Stimulated activated CD4-positive, alpha-beta T cell treated with anti-CD3 and anti-CD28 coated beads, Interleukin-2, amount 100 ng/mL, for 4 hours (primary cell): ENCODE results near the gene CCDC91.
"Not testable (repeated sequence)": the region's sequence is repeated elsewhere in the genome, so short reads cannot be mapped to it uniquely, and the experiment has no call there.

Experiments
- DNase-seq: peaks from one replicate; pipeline ENCODE4 v3.0.0-alpha.2; 2020; ENCODE audit warnings: low read depth

CCDC91 gene

DNA sequence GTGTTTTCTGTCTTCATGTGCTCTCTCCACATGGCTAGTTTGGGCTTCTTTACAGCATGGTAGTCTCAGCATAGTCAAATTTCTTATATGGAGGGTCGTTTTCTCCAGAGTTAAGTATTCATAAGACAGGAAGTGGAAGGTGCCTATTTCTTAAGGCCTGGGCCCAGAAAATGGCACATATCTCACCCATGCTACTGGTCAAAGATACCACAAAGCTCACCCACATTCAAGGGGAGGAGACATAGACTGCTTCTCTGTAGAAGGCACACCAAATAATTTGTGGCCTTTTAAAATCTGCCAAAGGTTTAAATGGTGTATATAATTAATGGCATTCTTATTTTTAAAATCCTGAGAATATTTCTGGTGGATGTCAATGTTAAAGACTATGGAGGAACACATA is 44.8 kb downstream of the CCDC91 start:
- DNase-seq = no peak

DNA sequence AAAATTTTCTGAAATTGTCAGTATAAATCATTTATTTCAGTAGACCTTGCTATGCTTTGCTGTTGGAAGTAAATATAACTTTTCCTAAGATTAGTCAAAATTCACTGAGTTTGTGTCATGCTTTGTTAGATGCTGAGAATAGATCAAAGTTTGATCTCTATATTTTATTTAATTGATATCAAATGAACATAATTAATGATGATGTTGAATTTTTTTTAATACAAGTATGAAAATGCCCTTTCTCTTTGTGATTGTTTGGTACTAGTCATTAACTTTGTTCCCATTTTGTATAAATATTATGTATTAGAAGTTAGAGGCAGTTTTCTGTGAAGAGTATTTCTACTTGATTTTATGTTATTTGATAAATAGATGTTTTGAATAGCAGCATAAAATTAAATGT is 45.7 kb downstream of the CCDC91 start:
- no peak for DNase-seq

DNA sequence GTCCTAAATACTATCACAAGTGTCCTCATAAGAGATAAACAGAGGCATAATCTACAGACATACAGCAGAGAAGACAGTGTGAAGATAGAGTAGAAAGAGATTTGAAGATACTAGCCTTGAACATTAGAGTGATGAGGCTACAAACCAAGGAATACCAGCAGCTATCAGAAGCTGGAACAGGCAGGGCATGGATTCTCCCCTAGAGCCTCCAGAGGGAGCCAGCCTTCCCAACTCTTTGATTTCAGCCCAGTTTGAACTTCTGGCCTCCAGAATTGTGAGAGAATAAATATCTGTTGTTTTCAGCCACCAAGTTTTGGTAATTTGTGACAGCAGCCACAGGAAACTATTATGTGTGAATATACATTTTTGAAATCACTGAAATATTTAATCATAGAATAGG is 47.2 kb downstream of the CCDC91 start:
- DNase-seq = no peak

DNA sequence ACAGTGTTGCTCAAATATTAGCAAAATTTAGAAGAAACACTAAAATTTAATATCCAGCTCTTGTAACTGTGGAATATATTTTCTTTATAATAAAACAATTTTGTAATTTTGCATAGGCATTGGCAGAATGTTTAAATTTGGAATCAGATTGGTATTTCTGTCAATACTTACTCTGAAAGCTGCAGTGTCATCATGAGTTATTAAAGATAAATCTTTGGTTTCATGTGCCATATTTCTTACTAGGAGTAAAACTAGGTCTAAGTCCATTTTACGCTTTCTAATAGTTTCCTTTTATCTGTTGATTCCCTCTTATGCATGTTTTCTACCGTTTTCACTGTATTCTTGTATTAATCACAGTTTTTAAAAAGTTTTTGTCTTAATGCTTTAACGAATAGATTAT is 49.7 kb downstream of the CCDC91 start:
- no peak for DNase-seq

DNA sequence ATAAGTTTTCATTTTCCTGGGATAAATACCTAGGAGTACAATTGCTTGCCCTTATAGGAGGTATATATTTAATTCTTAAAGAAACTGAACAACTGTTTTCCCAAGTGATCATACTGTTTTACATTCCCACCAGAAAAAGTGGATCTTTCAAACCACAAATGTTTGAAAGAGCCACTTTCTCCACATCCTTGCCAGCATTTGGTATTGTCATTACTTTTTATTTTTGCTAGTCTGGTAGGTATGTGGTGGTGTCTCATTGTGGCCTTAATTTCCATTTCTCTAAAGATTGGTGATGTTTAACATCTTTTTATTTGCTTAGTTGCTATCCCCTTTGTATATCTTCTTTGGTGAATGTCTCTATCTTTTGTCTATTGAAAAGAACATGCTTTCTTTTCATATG is 50.6 kb downstream of the CCDC91 start:
- DNase-seq = no peak

DNA sequence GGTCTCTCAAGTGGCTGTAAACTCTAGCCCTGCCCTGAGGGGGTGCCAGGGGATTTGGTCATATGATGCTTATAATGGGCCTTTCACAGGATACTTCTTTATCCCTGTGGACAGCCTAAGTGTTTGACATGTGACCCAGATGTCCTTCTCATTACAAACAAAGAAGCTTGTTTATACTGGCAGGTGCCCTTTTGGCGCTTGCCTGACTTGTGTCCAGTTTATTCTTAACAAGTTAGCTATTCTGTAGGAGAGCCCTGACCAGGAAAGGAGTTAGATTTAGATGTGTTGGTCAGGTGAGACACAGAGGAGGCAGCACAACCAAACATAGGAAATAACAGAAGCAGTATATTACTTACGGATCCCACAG is 51.9 kb downstream of the CCDC91 start:
- no peak for DNase-seq

DNA sequence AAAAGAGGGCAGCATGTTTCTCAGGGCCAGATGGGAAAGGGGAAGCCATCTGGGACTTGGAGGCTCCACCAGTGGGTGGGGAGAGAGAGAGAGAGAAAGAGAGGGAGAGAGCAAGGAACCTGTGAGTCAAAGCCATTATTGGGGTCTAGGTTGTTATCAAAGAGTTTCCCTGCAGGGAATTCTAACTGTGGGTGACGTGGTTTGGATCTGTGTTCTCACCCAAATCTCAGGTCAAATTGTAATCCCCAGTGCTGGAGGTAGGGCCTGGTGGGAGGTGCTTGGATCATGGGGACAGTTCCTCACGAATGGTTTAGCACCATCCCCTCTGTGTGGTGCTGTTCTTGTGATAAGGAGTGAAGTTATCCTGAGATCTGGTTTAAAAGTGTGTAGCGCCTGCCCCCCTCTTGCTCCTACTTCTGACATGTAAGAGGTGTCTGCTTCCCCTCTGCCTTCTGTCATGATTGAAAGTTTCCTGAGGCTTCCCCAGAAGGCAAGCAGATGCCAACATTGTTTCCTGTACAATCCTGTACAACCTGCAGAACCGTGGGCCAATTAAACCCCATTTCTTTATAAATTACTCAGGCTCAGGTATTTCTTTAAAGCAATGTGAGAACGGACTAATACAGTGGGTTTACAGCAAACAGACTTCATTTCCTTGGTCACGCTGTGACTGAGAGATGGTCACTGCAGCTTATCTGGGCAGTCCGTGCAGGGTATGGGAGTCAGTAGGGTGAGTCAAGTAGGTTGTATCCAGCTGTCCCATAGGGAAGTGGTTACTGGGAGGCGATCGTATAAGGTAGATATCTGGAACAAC is 52.4 kb downstream of the CCDC91 start:
- no peak for DNase-seq

DNA sequence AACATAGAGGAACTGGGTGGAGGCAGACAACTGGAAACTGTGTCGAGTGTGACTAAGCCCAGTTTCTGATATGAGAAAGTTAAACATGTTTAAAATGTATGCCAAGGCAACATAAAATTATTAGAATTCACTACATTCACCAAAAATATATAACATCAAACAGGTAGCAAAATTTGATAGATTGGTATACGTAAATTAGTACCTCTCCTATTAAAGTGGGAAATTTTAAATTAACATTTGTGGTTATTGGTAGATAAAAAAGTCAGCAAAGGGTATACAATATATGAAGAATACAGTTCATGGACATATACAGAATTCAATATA is 53.0 kb downstream of the CCDC91 start:
- no peak for DNase-seq

DNA sequence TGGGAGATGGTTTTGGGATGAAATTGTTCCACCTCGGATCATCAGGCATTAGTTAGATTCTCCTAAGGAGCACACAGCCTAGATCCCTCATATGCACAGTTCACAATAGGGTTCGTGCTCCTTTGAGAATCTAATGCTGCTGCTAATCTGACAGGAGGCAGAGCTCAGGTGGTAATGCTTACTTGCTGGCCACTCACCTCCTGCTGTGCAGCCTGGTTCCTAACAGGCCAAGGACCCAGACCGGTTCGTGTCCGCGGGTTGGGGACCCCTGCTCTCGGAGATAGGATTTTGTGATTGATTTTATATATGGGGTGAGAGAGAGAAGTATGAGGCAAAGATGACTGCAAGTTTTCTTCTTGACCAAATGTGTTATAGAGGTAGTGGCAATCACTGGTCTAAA is 57.5 kb downstream of the CCDC91 start:
- DNase-seq = no peak

DNA sequence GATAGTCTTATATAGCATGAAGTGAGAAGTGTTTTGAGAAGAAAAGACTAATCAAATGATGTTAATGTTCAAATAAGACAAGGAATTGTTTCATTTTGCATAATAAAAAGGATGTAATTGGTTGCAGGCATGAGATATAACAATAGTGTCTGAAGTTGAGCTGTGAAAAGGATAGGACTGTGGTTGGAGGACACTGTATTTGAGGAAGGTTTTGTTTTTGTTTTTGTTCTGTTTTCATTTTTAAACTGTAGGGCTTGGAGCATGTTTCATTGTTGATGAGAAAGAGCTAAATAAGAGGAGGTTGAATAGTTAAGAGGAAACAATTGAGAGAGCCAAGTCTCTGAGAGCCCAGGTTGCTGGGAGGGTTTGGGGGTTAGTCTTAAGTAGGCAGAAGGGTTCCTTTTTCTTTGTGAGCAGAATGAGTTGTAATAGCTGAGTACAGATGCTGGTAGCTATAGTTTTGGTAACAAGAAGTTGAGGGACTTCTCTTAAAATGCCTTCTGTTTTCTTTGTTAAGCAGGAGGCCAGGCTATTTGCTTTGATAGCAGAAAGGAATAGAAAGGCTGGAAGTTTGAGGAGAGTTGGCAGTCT is 58.4 kb downstream of the CCDC91 start:
- no peak for DNase-seq

DNA sequence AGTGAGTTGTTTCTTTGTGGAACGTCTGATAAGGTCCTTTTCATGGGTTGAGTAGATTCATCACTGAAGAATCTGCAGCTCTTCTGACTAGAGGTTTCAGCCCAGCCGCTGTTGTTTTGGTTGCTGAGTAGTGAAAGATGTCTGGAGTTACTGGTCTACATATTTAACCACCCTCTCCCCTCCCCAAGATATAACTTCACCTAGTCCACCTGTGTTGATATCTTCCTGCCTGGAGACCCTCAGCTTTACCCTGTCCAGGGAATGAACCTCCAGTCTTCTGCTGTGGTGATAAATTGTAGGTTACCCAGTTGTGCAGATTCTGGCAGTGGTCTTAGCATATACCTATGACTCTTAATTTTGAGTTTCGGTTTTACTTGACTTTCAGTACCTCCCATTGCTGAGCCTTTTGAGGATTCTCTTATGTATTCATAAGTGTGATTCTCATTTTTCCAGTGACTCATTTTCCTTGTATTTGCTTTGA is 62.9 kb downstream of the CCDC91 start:
- peak; percentile 8 for DNase-seq

DNA sequence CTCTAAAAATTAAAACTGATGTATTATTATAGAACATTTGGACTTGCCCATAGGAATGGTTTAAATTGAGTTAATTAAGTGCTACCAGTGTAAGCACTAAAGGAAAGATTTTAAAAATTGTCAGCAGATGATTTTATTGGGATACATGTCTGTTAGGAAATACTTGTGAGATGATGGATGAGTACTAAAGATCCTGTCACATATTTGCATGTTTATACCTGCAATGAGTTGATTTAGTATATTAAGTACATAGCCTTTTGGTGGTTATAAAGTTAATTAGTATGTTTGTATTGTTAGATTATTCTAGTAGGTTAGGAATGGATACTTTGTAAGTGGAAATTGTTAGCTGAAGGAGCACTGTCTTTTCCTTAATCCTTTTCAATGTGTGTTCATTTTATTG is 67.2 kb downstream of the CCDC91 start:
- no peak for DNase-seq

DNA sequence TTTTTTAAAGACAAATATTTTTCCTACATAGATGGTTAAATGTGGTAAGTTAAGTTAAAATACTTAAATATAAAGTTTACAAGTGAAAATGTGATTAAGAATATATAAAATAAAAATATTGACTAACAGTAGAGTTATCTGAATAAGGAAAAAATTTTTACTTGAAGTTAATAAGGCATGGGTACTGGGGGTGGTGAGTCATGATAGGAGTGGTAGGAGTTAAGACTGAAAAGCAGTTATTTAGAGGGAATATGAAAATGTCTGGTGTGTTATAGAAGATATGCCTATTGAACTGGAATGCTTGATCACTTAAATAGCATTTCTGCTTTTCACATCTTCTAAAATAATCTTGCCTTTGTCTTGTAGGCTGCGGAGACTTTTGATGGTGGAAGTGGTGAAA is 68.7 kb downstream of the CCDC91 start:
- no peak for DNase-seq

DNA sequence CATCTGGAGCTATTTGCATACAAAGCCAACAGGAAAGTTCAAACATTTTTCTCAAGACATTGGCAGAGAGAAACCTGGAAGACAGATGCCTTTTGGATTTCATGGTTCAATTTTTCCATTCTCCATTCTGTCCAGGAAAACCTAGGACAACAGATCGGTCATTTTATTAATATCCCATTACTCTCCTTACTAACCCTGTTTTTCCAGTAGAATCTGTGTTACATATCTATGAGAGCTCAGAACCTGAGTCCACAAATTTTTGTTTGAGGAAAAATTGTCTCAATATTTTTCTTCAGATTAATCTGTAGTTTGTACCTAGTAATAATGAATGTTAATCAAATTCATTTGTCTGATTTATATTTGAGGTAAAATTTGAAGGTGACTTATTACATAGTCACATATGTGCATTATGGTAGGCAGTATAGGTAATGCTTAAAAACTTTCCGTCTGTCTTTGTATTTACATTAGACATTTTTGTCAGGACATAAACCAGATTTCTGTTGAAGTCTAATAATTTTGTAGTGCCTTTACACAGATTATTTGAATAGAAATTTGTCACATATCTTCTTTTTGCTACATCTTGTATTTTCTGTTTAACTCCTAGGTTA is 75.3 kb downstream of the CCDC91 start:
- no peak for DNase-seq

DNA sequence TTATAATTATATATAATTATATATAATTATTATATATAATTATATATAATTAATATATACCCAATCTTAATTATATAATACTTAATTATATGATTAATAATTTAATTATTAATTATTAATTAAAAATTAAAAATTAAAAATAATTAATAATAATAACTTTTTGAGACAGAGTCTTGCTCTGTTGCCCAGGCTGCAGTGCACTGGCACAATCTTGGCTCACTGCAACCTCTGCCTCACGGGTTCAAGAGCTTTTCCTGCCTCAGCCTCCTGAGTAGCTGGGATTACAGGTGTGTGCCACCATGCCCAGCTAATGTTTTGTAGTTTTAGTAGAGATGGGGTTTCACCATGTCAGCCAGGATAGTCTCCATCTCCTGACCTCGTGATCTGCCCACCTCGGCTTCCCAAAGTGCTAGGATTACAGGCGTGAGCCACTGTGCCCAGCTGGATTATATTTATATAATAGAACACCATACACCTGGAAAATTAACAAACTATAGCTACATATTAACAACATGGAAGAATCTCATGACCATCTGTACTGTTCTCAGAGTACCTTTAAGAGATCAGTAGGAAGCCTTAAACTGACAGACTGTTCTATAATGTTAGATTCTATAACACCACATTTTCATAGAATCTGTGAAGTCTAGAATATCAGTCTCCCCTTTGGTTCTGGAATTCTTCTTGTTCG is 77.8 kb downstream of the CCDC91 start:
- not testable (repeated sequence) for DNase-seq

DNA sequence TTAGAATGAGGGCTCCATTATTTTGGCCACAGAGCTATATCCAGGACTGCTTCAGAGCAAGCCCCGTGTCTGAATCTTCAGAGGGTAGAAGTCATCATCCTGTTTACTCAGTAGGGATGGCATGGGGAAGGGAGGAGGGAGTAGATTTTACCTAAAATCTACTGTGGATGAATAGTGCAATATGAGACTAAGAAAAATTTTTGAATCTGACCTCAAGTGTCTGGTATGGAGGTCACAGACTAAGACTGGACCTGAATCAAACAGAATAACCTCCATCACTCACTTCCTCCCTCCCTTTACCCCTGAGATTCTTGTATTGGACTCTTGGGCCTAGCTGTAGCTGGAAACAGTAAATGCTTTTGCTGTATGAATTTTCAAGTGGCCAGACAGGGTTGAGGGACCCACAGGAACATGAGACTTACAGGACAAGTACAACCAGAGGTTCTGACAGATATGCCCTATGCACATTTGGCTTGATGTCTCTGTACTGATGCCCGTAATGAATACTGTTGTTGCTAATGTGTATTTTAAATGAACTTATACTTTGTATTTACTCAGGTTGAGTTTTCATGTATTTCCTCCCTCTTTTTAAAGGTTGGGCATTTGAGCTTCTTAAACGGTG is 78.5 kb downstream of the CCDC91 start:
- DNase-seq = no peak

DNA sequence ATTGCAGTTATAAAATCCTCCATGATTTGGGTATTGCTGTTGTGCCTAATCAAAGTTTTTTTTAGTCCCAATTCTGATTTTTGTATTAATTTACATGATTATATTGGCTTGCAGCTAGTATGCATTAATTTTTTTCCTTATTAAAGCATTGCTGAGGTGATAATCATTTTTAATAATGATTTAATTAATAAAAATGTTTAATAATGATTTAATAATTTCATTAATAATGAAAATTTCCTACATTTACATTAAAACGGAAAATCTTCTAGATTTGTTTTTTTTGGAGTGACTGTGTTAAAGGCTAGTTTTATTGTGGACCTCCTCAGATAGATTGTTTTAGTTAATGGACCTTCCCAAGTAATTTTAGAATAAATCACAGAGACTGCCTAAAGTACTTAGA is 79.6 kb downstream of the CCDC91 start:
- no peak for DNase-seq

DNA sequence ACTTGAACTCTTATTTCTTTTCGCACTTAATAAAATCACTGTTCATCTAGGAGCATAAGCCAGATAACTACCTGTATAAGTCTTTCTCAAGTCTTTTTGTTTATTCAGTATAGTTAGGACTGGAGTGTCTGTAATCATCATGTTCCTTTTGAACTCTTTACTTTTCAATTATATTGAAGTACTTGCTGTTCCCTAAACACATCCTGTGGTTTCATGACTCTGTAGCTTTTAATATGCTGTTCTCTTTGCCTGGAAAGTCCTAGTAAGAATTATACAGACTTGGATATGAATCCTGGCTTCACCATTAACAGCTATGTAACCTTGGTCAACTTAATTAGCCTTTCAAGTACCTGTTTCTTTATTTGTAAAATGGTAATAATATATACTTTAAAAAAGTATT is 88.2 kb downstream of the CCDC91 start:
- DNase-seq = no peak

DNA sequence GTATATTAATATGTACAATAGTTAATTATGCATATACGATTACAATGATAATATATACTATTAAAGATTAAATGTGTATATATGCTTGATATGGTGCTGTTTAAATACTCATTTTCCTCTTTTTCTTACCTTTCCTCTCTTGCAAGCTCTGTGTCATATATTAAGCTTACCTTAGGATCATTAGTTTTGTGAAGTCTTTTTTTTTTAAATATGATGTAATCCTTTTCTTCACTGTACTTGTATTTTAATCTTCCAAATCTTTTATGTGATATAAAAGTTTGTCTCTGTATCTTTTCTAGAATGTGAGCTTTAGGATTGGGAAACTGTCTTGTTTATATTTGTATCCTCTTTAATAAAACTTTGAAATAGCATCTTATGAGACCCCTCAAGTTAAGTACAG is 88.7 kb downstream of the CCDC91 start:
- no peak for DNase-seq

DNA sequence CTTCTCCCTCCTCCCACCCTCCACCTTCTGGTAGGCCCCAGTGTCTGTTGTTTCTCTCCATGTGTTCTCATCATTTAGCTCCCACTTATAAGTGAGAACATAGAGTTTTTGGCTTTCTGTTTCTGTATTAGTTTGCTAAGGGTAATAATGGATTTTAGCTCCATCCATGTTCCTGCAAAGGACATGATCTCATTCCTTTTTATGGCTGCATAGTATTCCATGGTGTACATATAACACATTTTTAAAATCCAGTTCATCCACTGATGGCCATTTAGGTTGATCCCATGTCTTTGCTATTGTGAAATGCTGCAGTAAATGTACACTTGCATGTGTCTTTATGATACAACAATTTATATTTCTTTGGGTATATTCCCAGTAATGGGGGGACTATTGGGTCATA is 96.1 kb downstream of the CCDC91 start:
- no peak for DNase-seq

DNA sequence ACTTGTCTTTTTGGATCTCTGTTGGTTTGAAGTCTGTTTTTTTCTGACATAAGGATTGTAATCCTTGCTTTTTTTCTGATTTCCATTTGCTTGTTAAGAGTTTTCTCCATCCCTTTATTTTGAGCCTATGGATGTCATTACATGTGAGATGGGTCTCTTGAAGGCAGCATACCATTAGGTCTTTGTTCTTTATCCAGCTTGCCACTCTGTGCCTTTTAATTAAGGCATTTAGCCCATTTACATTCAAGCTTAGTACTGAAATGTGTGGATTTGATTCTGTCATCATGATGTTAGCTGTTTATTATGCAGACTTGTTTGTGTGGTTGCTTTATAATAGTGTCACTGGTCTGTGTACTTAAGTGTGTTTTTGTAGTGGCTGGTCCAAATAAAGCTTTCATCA is 100.0 kb downstream of the CCDC91 start:
- no peak for DNase-seq

DNA sequence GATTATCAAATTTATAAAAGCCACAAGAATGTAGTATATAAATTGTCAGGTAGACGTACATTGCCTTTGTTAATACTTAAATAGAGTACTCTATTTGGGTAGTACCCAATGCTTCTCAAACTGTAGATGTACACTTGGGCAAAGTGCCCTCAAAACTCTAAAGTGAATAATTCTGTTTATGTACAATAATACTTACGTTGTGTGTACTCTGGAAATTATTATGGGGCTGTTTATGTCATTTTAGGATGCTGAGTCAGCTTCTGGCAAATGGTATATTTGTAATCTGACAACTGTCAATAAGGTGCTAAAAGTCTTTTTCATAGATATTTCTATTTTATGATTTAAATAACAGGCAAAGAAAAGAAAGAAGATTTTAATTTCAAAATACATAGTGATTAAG is 102.4 kb downstream of the CCDC91 start:
- no peak for DNase-seq

DNA sequence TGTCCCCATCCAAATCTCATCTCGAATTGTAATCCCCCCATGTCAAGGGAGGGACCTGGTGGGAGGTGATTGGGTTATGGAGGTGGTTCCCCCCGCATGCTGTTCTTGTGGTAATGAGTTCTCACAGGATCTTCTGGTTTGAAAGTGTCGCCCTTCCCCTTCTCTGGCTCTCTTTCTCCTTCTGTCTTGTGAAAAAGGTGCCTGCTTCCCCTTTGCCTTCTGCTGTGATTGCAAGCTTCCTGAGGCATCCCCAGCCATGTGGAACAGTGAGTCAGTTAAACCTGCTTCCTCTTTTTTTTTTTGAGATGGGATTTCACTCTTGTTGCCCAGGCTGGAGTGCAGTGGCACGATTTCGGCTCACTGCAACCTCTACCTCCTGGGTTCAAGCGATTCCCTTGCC is 104.0 kb downstream of the CCDC91 start:
- DNase-seq = no peak
